OCI-LY3 (cell line): Measurements from ENCODE around the gene TBPL1.

Experiments used
- H2AFZ ChIP-seq: fragments of 200-600, 300-600 bp; shearing (Covaris generic); 2 replicates; pipeline ENCODE4 v1.6.0; 2014; ENCODE audit warnings: antibody characterized with exemption, low read depth, low read length
- H3K27ac ChIP-seq: fragments of 200-600, 300-600 bp; sonication (generic); 2 replicates; pipeline ENCODE4 v1.5.1; 2014; ENCODE audit warnings: mild to moderate bottlenecking, low read length, moderate library complexity, mixed read lengths
- H3K27me3 ChIP-seq: fragments of 200-600, 300-600 bp; sonication (generic); 2 replicates; pipeline ENCODE4 v1.6.1; 2014; ENCODE audit warnings: low read depth, low read length, mixed read lengths
- H3K36me3 ChIP-seq: fragments of 200-600, 300-600 bp; sonication (generic); replicated peaks from 2 replicates; pipeline ENCODE3; 2014; ENCODE audit warnings: low read depth, low read length, mixed read lengths
- H3K4me1 ChIP-seq: fragments of 300-600, 200-600 bp; sonication (generic); 2 replicates; pipeline ENCODE4 v1.6.1; 2014; ENCODE audit warnings: low read length, mixed read lengths
- H3K4me2 ChIP-seq: fragments of 200-600, 300-600 bp; sonication (generic); 2 replicates; pipeline ENCODE4 v1.6.1; 2014; ENCODE audit warnings: low read length, mixed read lengths
- H3K4me3 ChIP-seq: fragments of 300-600, 200-600 bp; sonication (generic); 2 replicates; pipeline ENCODE4 v1.5.1; 2014; ENCODE audit warnings: antibody characterized with exemption, mild to moderate bottlenecking, low read length, moderate library complexity
- H3K79me2 ChIP-seq: fragments of 300-600, 200-600 bp; shearing (Covaris generic); 2 replicates; pipeline ENCODE4 v1.6.1; 2014; ENCODE audit warnings: mild to moderate bottlenecking, low read length, mixed read lengths
- H3K9ac ChIP-seq: fragments of 300-600, 200-600 bp; shearing (Covaris generic); 2 replicates; pipeline ENCODE4 v1.6.0; 2014; ENCODE audit warnings: mild to moderate bottlenecking, low read length, moderate library complexity
- H3K9me3 ChIP-seq: fragments of 200-600, 300-600 bp; shearing (Covaris generic); 2 replicates; pipeline ENCODE4 v1.6.1; 2014; ENCODE audit warnings: low read length, mixed read lengths; ENCODE audit not compliant: insufficient read depth
- H4K20me1 ChIP-seq: fragments of 200-600, 300-600 bp; sonication (generic); 2 replicates; pipeline ENCODE4 v1.6.1; 2016; ENCODE audit warnings: low read length, mixed read lengths; ENCODE audit not compliant: insufficient read depth
- CTCF ChIP-seq: fragments of 200-600, 300-600 bp; sonication (generic); IDR thresholded peaks from 2 replicates; pipeline ENCODE4 v1.5.1; 2014; ENCODE audit warnings: antibody characterized with exemption, low read length, low read depth
- EZH2phosphoT487 ChIP-seq: fragments of 200-600 bp; shearing (Covaris generic); IDR thresholded peaks from 2 replicates; pipeline ENCODE4 v1.6.1; 2018; ENCODE audit warnings: antibody characterized with exemption, mixed run types, low read depth

Gene TBPL1

DNA sequence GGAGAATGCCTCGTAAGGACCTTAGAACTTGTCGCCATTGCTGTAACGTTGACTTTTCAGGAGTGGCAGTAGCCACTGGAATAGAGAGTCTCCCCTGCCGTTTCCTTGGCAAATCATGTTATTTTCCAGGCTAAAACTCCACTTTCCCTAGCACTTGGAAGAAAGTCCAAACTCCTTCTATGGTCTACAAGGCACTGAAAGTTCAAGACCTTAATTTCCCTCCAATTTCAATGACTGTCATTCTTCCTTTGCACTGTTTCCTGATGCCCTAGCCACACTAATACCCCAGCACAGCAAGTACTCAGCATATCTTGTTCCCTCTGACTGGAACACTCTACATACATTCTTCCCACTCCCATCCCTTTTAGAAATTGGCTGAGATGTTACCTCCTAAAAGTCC is 1.8 kb upstream of the TBPL1 start:
- peak overlapping the region; percentile 76 for H3K4me2 ChIP-seq
- H3K36me3 ChIP-seq = no peaks in the 10 kb centered on the region
- TF ChIP-seq CTCF (no peak), EZH2phosphoT487 (no peak)
- peak overlapping the region; percentile 97 for H3K4me3 ChIP-seq
- 0 out of 2 replicates have a peak, but pooled peaks cover 5% of the 10 kb centered on the region for H4K20me1 ChIP-seq
- H3K79me2 ChIP-seq = peaks cover 32% of the 10 kb centered on the region
- no peak overlapping the region for H3K27ac ChIP-seq
- peaks cover 12% of the 10 kb centered on the region for H3K4me1 ChIP-seq
- no peaks in the 10 kb centered on the region for H3K9me3 ChIP-seq
- peak overlapping the region; percentile 86; the same call in 1 of the 2 replicates for H3K9ac ChIP-seq
- no peaks in the 10 kb centered on the region for H3K27me3 ChIP-seq
- peak overlapping the region; percentile 95 for H2AFZ ChIP-seq

- Histone ChIP-seq H3K36me3 (no peaks in the 10 kb centered on the region), H3K4me2 (peak overlapping the region; percentile 76), H3K9me3 (no peaks in the 10 kb centered on the region), H4K20me1 (0 out of 2 replicates have a peak, but pooled peaks cover 5% of the 10 kb centered on the region), H3K79me2 (peaks cover 41% of the 10 kb centered on the region), H3K4me1 (peaks cover 12% of the 10 kb centered on the region), H2AFZ (peak overlapping the region; percentile 95), H3K27me3 (no peaks in the 10 kb centered on the region), H3K27ac (peak overlapping the region; percentile 59), H3K4me3 (peak overlapping the region; percentile 97), H3K9ac (peak overlapping the region; percentile 86)
- 0 out of 2 replicates have a peak, but pooled peaks have one; percentile 4 for TF ChIP-seq CTCF
- TF ChIP-seq EZH2phosphoT487 = no peak
Observed at GRCh38 chr6:133951881-133952814, 876 bp upstream of the TBPL1 start.

GRCh38 chr6:133953634-133954415 is 801 bp downstream of the TBPL1 start:
- Histone ChIP-seq H3K9me3 (no peaks in the 10 kb centered on the region), H4K20me1 (peaks cover 14% of the 10 kb centered on the region; the same call in 1 of the 2 replicates), H3K4me1 (peaks cover 12% of the 10 kb centered on the region), H3K9ac (peak overlapping the region; percentile 81), H3K79me2 (peaks cover 56% of the 10 kb centered on the region), H2AFZ (0 out of 2 replicates have a peak overlapping the region, but pooled peaks have one; percentile 88), H3K36me3 (no peaks in the 10 kb centered on the region), H3K4me3 (peak overlapping the region; percentile 97), H3K4me2 (peak overlapping the region; percentile 90), H3K27ac (peak overlapping the region; percentile 49; the same call in 1 of the 2 replicates), H3K27me3 (no peaks in the 10 kb centered on the region)
- no peak for TF ChIP-seq CTCF
- TF ChIP-seq EZH2phosphoT487 = no peak
